ENCODE data around the gene PHIP.

- no peak for TF ChIP-seq CTCF (IDR thresholded peaks at IDR 0.05; ENCODE audit: control extremely low read depth in 1 of 3, insufficient read depth in 1 of 3, low read depth in 1 of 3, low read length in 3 of 3)
- no peak for TF ChIP-seq EZH2 (IDR thresholded peaks at IDR 0.05; ENCODE audit: low read depth, low read length, severe bottlenecking)
- TF ChIP-seq CEBPB (IDR thresholded peaks at IDR 0.05; ENCODE audit: low read depth, low read length) = no peak
- TF ChIP-seq GTF2F1 (IDR thresholded peaks at IDR 0.05; ENCODE audit: borderline replicate concordance, low read depth, low read length) = no peak
- no peak for TF ChIP-seq MAX (IDR thresholded peaks at IDR 0.05)
These were observed 1.9 kb downstream of the PHIP start for GRCh38 chr6:79076160-79076559.

Data from H1 (cell line).